Smooth muscle cell (in vitro differentiated cells): ENCODE measurements around the gene MYO5A. TPM values are rescaled to one million over a fixed set of nuclear protein-coding genes. Genes with fewer than 3 reads are reported as not detected.

Experiments
- DNase-seq: peaks from one replicate; lab custom pipeline; 2025; ENCODE audit not compliant: unreplicated experiment; lab: John Stamatoyannopoulos, UW
- H2AFZ ChIP-seq: fragments of 200-600 bp; sonication (generic); 2 replicates; pipeline ENCODE4 v1.6.0; 2016; ENCODE audit warnings: antibody characterized with exemption, low read depth, mild to moderate bottlenecking
- H3F3A ChIP-seq: fragments of 200-600 bp; sonication (generic); 2 replicates; pipeline ENCODE4 v1.6.0; 2017; ENCODE audit warnings: antibody characterized with exemption, low read depth
- H3K27ac ChIP-seq: fragments of 200-600 bp; sonication (generic); 2 replicates; pipeline ENCODE4 v1.5.1; 2016; ENCODE audit warnings: low read depth, mild to moderate bottlenecking
- H3K27me3 ChIP-seq: fragments of 200-600 bp; sonication (generic); 2 replicates; pipeline ENCODE4 v1.6.1; 2016; ENCODE audit warnings: low read depth, mild to moderate bottlenecking
- H3K36me3 ChIP-seq: fragments of 200-600 bp; sonication (generic); 2 replicates; pipeline ENCODE4 v1.5.1; 2016; ENCODE audit warnings: low read depth
- H3K4me1 ChIP-seq: fragments of 200-600 bp; sonication (generic); 2 replicates; pipeline ENCODE4 v1.5.1; 2016; ENCODE audit warnings: low read depth
- H3K4me2 ChIP-seq: fragments of 200-600 bp; sonication (generic); 2 replicates; pipeline ENCODE4 v1.6.0; 2016; ENCODE audit warnings: mild to moderate bottlenecking
- H3K4me3 ChIP-seq: fragments of 200-600 bp; sonication (generic); 2 replicates; pipeline ENCODE4 v1.5.1; 2016; ENCODE audit warnings: mild to moderate bottlenecking
- H3K79me2 ChIP-seq: fragments of 200-600 bp; sonication (generic); 2 replicates; pipeline ENCODE4 v1.6.0; 2016; ENCODE audit warnings: low read depth, mild to moderate bottlenecking
- H3K9ac ChIP-seq: fragments of 200-600 bp; sonication (generic); 2 replicates; pipeline ENCODE4 v1.6.0; 2016; ENCODE audit warnings: low read depth
- H3K9me3 ChIP-seq: fragments of 200-600 bp; sonication (generic); replicated peaks from 2 replicates; pipeline ENCODE4 v1.5.1; 2016; ENCODE audit warnings: low read depth
- H4K20me1 ChIP-seq: fragments of 200-600 bp; sonication (generic); 2 replicates; pipeline ENCODE4 v1.6.0; 2016; ENCODE audit warnings: low read depth
- CTCF ChIP-seq: fragments of 200-600 bp; sonication (generic); IDR thresholded peaks from 2 replicates; pipeline ENCODE4 v1.5.1; 2017; ENCODE audit warnings: borderline replicate concordance, mild to moderate bottlenecking, antibody characterized with exemption; ENCODE audit not compliant: insufficient read depth, poor library complexity, severe bottlenecking
- WGBS: methylation state at CpG from one replicate; pipeline ENCODE4 v1.1.7; 2016; ENCODE audit warnings: low lambda C conversion rate; 5-methylcytosine and 5-hydroxymethylcytosine counted together
- microRNA counts: library from miRNA; unstranded; fragments of <30 nt; microRNA quantifications from one replicate; lab custom pipeline; 2016
- microRNA-seq: library from miRNA; unstranded; fragments of <30 nt; microRNA quantifications from one replicate; pipeline ENCODE4, GENCODE V29; 2016; ENCODE audit warnings: borderline number of aligned reads
- polyA plus RNA-seq: library from polyadenylated mRNA; unstranded; fragments of >200 nt; fragmentation: Nextera tagmentation; extraction: Ambion mirVana; gene quantifications from 2 replicates; pipeline ENCODE4 v1.2.1, GENCODE V29; 2016
- small RNA-seq: library from RNA; depleted of rRNA; stranded (forward); fragments of <200 nt; gene quantifications from one replicate; pipeline ENCODE3, GENCODE V24; 2014
- total RNA-seq: library from RNA; depleted of rRNA; stranded (reverse); fragments of >200 nt; gene quantifications from 2 replicates; pipeline ENCODE4 v1.2.3, GENCODE V29; 2014

The MYO5A gene
- total and polyA plus RNA-seq, 2 experiments from 2014 or later: 29.4 to 68.8 TPM

GRCh38 chr15:52258461-52258860 is 270.2 kb downstream of the MYO5A start:
- no peaks in the 10 kb centered on the region for H3K36me3 ChIP-seq
- WGBS: 90% methylated on average over 5 of the region's 5 CpGs
- H3K4me1 ChIP-seq: peaks cover 35% of the 10 kb centered on the region
- H3K9ac ChIP-seq: no peak overlapping the region
- TF ChIP-seq CTCF: no peak
- H3K79me2 ChIP-seq: no peaks in the 10 kb centered on the region
- no peaks in the 10 kb centered on the region for H3F3A ChIP-seq
- DNase-seq: no peak
- H3K9me3 ChIP-seq: no peaks in the 10 kb centered on the region
- no peak overlapping the region for H2AFZ ChIP-seq
- H3K27me3 ChIP-seq: no peaks in the 10 kb centered on the region
- H3K27ac ChIP-seq: no peak overlapping the region
- no peak overlapping the region for H3K4me3 ChIP-seq
- no peaks in the 10 kb centered on the region for H4K20me1 ChIP-seq
- no peak overlapping the region for H3K4me2 ChIP-seq

GRCh38 chr15:52257734-52258062 is 271.0 kb downstream of the MYO5A start:
- H4K20me1 ChIP-seq: no peaks in the 10 kb centered on the region
- no peak overlapping the region for H2AFZ ChIP-seq
- no peaks in the 10 kb centered on the region for H3K79me2 ChIP-seq
- no peak overlapping the region for H3K4me2 ChIP-seq
- no peak overlapping the region for H3K4me3 ChIP-seq
- H3F3A ChIP-seq: no peaks in the 10 kb centered on the region
- 34% methylated on average over 5 of the region's 5 CpGs for WGBS
- H3K9me3 ChIP-seq: no peaks in the 10 kb centered on the region
- H3K4me1 ChIP-seq: peaks cover 36% of the 10 kb centered on the region
- no peaks in the 10 kb centered on the region for H3K27me3 ChIP-seq
- H3K36me3 ChIP-seq: no peaks in the 10 kb centered on the region
- H3K27ac ChIP-seq: no peak overlapping the region
- no peak for TF ChIP-seq CTCF
- DNase-seq: no peak
- no peak overlapping the region for H3K9ac ChIP-seq

MicroRNAs within 50 kb of the gene (microRNA counts, 767-probe panel; counts per million panel counts)
- microRNA hsa-miR-1266 (lab: Ali Mortazavi, UCI): 183 counts per million

Small RNAs within 50 kb of the gene (microRNA-seq; reads per million reads assigned to microRNA genes)
- gene MIR1266: not detected

Small RNAs within 50 kb of the gene (small RNA-seq; reads per million reads assigned to genes)
- not detected for gene MIR1266

Other genes starting within 250 kb of the MYO5A start
- 1.5 TPM in 2 replicates for gene MYO5C, start 233.1 kb downstream of the MYO5A start, total RNA-seq
- gene MYO5C, start 233.1 kb downstream of the MYO5A start, polyA plus RNA-seq: 0.26 and 0.69 TPM in 2 replicates
- gene ARPP19, start 40.1 kb upstream of the MYO5A start, total RNA-seq: 138 and 185 TPM in 2 replicates
- 58.4 and 60.1 TPM in 2 replicates for gene ARPP19, start 40.1 kb upstream of the MYO5A start, polyA plus RNA-seq
- 45.0 and 45.1 TPM in 2 replicates for gene ATOSA, start 150.5 kb upstream of the MYO5A start, total RNA-seq
- 10.3 and 12.3 TPM in 2 replicates for gene ATOSA, start 150.5 kb upstream of the MYO5A start, polyA plus RNA-seq